HG03064 (cell line): ENCODE data around the gene HNRNPC.
"Not testable (repeated sequence)": the region's sequence is repeated elsewhere in the genome, so short reads cannot be mapped to it uniquely, and the experiment has no call there.

Experiments
- ATAC-seq: cut with Tn5 transposase; IDR thresholded peaks from one replicate; pipeline ENCODE4 v1.9.1; 2021; ENCODE audit warnings: low read depth; ENCODE audit not compliant: unreplicated experiment

The HNRNPC gene

DNA sequence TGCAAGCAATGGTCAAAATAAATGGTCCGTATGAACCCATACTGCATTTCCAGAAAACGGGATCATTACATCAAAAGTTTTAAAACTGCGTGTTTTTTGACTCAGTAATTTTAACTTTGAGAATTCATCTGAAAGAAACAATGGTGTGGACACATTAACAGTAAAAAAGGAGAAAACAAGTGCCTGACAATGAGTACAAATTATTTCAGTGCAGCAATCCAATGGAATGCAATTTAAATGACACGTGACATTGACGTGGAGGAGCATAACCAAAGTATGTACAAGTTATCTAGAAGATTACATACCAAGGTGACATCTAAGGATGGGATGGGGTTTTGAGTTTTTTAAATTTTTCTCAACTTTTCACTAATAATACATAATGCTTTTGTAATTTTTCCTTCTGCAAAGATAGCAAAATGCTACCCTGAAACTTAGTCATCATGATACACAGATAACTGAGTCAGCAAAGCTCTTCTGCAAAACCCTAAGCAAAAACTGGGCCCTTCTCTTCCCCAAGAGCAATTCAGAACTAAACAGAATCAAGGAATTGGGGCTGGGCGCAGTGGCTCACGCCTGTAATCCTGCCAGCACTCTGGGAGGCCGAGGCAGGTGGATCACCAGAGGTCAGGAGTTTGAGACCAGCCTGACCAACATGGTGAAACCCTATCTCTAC, 20.4 kb downstream of the HNRNPC start:
- ATAC-seq: no peak

GRCh38 chr14:21248338-21248737, 20.9 kb downstream of the HNRNPC start:
- ATAC-seq: no peak

DNA sequence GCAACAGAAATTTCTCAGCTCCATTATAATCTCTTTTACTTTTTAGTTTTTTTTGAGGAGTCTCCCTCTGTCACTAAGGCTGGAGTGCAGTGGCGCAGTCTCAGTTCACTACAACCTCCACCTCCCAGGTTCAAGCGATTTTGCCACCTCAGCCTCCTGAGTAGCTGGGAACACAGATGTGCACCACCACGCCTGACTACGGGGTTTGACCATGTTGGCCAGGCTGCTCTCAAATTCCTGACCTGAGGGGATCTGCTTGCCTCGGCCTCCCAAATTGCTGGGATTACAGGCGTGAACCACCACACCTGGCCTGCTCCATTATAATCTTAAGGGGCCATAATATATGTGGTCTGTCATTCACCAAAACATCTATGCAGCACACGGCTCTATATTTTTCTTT, 23.4 kb downstream of the HNRNPC start:
- no peak for ATAC-seq

GRCh38 chr14:21244544-21244943, 24.7 kb downstream of the HNRNPC start:
- no peak for ATAC-seq

DNA sequence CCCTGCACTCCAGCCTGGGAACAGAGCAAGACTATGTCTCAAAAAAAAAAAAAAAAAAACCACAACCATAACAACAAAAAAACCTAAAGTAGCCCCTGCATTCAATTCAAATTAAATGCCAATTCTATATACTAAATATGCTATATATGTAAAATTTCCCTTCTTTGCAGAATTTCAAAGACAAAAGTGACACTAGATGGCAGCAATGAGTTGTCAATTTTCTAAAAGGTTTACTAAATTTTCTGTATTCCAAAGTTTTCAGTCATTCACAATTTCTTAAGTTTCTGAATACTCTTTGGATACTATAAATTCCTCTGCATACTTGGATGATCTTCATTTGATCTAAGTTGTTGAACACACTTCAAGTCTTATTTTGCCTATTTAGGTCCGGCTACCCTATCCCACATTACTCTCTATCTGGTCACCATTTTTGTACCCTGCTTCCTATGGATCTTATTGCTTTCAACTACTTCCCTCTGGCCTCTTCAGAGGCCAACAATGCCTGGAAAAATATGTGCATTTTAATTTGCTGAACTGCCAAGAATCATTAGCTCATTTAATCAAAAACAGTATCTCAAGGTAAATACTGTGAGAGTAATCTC, 27.9 kb downstream of the HNRNPC start:
- ATAC-seq: no peak

- no peak for ATAC-seq
Observed at GRCh38 chr14:21240417-21240816, 28.8 kb downstream of the HNRNPC start.

DNA sequence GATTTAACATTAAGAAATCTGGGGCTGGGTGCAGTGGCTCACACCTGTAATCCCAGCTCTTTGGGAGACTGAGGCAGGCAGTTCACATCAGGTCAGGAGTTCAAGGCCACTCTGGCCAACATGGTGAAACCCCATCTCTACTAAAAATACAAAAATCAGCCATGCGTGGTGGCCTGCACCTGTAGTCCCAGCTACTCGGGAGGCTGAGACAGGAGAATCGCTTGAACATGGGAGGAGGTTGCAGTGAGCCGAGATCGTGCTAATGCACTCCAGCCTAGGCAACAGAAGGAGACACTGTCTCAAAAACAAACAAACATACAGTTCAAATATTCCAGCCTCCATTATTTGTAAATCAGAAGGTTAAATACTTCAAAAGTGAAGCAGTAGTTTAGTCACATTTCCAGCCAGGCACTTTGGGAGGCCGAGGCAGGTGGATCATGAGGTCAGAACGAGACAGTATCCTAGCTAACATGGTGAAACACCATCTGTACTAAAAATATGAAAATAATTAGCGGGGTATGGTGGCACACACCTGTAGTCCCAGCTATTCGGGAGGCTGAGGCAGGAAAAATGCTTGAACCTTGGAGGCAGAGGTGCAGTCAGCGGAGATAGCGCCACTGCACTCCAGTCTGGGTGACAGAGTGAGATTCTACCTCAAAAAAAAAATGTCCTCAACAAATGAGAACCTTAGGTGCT, 30.3 kb downstream of the HNRNPC start:
- no peak for ATAC-seq

GRCh38 chr14:21236948-21237797, 32.1 kb downstream of the HNRNPC start:
- no peak for ATAC-seq

DNA sequence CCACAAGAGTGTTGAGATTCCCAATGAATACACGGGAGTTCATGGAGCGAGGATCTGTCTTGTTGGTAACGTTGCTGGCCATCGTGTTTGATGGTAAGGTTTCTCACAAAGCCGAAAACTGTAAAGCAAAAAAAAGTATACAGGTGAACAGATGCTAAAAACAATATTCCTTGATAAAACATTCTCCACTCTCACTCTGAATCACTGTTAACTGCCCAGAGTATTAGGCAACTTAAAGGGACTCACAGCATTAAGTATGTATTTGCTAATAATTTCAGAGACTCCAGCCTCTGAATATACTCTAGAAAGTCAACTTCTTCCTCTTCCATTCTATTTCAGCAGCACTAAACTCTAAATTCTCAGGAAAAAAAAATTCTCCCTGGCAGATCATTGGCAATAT, 35.1 kb downstream of the HNRNPC start:
- ATAC-seq: no peak

DNA sequence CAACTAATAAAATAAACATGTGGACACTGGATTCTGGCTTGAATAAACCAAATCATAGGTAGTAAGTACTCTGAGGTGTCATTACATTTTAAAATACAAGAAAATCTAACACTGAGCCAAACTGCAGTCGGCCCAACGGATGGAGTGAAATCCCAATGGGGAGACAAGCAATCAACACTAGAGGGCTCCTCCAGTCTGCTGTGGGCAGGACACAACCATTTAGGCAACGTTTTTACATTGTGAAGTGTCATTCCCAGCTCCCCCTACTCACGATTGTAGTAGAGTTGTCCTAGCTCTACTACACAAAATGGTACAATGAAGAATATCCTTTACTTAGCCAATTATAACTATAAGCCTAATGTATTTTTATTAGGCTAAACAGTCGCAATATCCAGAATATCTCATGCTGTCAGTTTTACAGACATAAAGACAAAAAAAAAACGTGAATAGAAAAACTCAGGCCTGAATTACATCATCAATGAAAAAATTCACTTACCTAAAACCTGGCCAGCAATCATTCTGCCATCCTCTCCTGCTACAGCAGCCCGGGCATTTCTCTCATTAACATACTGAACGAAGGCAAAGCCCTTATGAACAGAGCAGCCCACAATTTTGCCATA, 35.7 kb downstream of the HNRNPC start:
- no peak for ATAC-seq

GRCh38 chr14:21231020-21231652, 38.1 kb downstream of the HNRNPC start:
- no peak for ATAC-seq

- no peak for ATAC-seq
Observed at GRCh38 chr14:21229821-21230220, 39.4 kb downstream of the HNRNPC start.

- no peak for ATAC-seq
Observed at GRCh38 chr14:21227981-21228380, 41.3 kb downstream of the HNRNPC start.

DNA sequence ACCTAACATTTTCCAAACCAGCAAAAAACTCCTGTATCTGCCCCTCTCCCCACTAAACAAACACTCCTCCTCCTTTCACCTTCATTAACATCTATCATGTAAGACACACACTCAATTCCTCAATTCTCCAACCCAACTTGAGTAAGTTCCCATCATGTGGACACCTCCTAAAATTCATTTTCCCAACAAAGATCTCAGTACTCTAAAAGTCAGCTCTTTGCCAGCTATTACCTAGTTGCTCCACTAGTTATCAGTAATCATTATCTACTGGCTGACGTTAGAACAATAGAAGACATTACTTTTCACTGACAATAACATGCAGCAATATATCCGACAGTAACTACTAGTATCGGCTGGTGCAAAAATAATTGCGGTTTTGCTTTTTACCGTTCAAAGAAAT, 42.1 kb downstream of the HNRNPC start:
- no peak for ATAC-seq

DNA sequence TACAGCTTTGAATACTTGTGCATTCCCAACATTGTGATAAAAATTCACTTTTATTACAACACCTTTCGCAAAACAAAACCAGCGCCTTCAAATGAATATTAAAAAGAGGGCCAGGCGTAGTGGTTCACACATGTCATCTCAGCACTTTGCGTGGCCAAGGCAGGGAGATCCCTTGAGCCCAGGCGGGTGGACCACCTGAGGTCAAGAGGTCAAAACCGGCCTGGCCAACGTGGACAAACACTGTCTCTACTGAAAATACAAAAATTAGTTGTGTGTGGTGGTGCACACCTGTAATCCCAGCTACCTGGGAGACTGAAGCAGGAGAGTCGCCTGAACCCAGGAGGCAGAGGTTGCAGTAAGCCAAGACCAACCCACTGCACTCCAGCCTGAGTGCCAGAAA, 42.8 kb downstream of the HNRNPC start:
- no peak for ATAC-seq

DNA sequence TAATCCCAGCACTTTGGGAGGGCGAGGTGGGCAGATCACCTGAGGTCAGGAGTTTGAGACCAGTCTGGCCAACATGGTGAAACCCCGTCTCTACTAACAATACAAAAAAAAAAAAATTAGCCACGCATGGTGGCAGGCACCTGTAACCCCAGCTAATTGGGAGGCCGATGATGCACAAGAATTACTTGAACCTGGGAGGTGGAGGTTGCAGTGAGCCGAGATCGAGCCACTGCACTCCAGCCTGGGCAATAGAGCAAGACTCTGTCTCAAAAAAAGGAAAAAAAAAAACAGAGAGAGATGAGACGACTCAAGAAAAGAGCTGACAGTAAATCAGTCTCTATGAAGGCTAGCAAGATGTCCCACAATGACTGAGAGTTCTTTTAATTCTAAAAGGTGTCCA, 44.1 kb downstream of the HNRNPC start:
- not testable (repeated sequence) for ATAC-seq

DNA sequence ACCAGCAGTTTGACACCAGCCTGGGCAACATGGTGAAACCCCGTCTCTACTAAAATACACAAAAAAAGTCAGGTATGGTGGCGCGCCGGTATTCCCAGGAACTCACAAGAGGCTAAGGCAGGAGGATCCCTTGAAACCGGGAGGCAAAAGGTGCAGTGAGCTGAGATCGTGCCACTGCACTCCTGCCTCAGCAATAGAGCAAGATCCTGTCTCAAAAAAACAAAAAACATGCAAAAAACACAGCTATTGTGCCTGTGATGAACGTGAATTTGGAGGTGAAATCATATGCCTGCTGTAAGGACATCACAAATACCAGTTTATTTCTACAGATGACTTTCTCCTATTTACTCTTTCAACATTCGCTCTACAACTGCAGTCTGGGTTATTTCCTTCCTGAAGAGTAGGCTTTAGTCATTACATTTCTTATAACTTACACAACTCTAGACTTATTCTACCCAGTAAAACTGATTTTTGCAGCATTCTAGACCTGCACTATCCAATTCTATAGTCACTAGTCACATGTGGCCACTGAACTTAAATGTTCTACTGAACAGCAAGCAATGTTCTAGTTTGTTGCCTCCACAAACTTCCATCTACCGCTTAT, 48.3 kb downstream of the HNRNPC start:
- ATAC-seq: no peak

- ATAC-seq: no peak
Observed at GRCh38 chr14:21219561-21220111, 49.6 kb downstream of the HNRNPC start.

DNA sequence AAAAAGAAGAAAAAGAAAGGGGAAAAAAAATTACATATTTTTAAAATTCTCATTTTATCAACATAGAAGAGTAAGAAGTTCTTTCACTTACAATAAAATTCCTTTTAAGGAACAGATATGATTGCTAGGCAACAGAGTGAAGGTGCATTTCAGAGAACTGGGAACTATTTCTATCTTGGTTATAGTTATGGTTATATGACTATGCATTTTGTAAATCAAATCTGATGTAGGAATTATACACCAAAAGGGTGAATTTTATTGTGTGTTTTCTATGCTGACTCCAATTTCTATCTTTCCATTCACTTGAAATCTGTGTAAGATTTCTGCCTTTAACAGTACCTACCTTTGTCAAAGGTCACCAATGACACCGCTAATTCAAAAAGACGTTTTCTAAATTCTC, 50.1 kb downstream of the HNRNPC start:
- ATAC-seq: no peak

- no peak for ATAC-seq
Observed at GRCh38 chr14:21215879-21216251, 53.4 kb downstream of the HNRNPC start.
